Spleen (tissue), 11 donors: ENCODE measurements around the gene SCRN1. TPM values are rescaled to one million over a fixed set of nuclear protein-coding genes. Genes with fewer than 3 reads are reported as not detected.

Experiments used
- DNase-seq: peaks from one replicate; pipeline ENCODE4 v3.0.0-alpha.2; 2020
- H3K27ac ChIP-seq, 8 donors: fragments of 200-600 bp; sonication (generic) in 7 of 8; 1 replicate in 4 of 8; 2 replicates in 4 of 8; pipeline versions ENCODE4 v1.5.0 to v1.8.0; 2016 to 2021; ENCODE audit warnings: inconsistent platforms in 4 of 8, mild to moderate bottlenecking in 4 of 8, moderate library complexity in 1 of 8
- H3K27me3 ChIP-seq, 7 donors: fragments of 200-600 bp; sonication (generic) in 6 of 7; replicated peaks in 1 of 7; 1 replicate in 4 of 7; 2 replicates in 3 of 7; pipeline versions ENCODE4 v1.5.0 to v1.8.0; 2016 to 2021; ENCODE audit warnings: inconsistent platforms in 3 of 7, mild to moderate bottlenecking in 1 of 7
- H3K36me3 ChIP-seq, 6 donors: fragments of 200-600 bp; sonication (generic) in 5 of 6; 1 replicate in 4 of 6; 2 replicates in 2 of 6; pipeline versions ENCODE4 v1.5.0 to v1.8.0; 2016 to 2021; ENCODE audit warnings: inconsistent platforms in 2 of 6
- H3K4me1 ChIP-seq, 6 donors: fragments of 200-600 bp; sonication (generic) in 5 of 6; 1 replicate in 3 of 6; 2 replicates in 3 of 6; pipeline versions ENCODE4 v1.5.0 to v1.8.0; 2016 to 2021; ENCODE audit warnings: inconsistent platforms in 3 of 6
- H3K4me3 ChIP-seq, 8 donors: fragments of 200-600 bp; sonication (generic) in 7 of 8; 1 replicate in 4 of 8; 2 replicates in 4 of 8; pipeline versions ENCODE4 v1.5.0 to v1.8.0; 2016 to 2021; ENCODE audit warnings: inconsistent platforms in 4 of 8, mild to moderate bottlenecking in 4 of 8, moderate library complexity in 2 of 8
- H3K9me3 ChIP-seq, 8 donors: fragments of 200-600 bp; sonication (generic) in 7 of 8; 1 replicate in 4 of 8; 2 replicates in 4 of 8; pipeline versions ENCODE4 v1.5.0 to v1.8.0; 2016 to 2021; ENCODE audit warnings: inconsistent platforms in 4 of 8
- CTCF ChIP-seq, 11 experiments: fragments of 200-600 bp in 7 of 11; fragments of 450-650 bp in 4 of 11; sonication (generic) in 4 of 11; IDR thresholded peaks in 8 of 11; conservative IDR thresholded peaks in 3 of 11; 1 replicate in 7 of 11; 2 replicates in 4 of 11; pipeline versions ENCODE4 v1.4.0 to v1.8.0; 2016 to 2021; ENCODE audit warnings: antibody characterized with exemption in 11 of 11, inconsistent platforms in 4 of 11, mild to moderate bottlenecking in 1 of 11
- POLR2A ChIP-seq, 3 donors: fragments of 450-650 bp; IDR thresholded peaks; one replicate each; pipeline ENCODE4 v1.5.1; 2017; ENCODE audit warnings: antibody characterized with exemption in 3 of 3, mild to moderate bottlenecking in 1 of 3
- POLR2AphosphoS5 ChIP-seq, 3 donors: sonication (generic); formaldehyde crosslinking; IDR thresholded peaks; one replicate each; pipeline ENCODE4 v1.5.1; 2017; ENCODE audit warnings: antibody characterized with exemption in 3 of 3
- WGBS, 5 donors: extraction: QIAGEN DNeasy Blood & Tissue Kit in 3 of 5; methylation state at CpG; one replicate each; pipeline versions ENCODE4 v1.1.5 to v1.1.7; 2013 to 2018; 5-methylcytosine and 5-hydroxymethylcytosine counted together
- intact Hi-C: fragments of 100-400 bp; cut with DNase I; formaldehyde crosslinking; loops from one replicate; pipeline ENCODE4 v1.15.0; 2023; ENCODE audit warnings: low total_unique reads
- polyA plus RNA-seq, 3 donors: library from polyadenylated mRNA; stranded (reverse); fragments of 200-250 nt; gene quantifications; one replicate each; pipeline ENCODE4 v1.2.1, GENCODE V29; 2013
- total RNA-seq, 7 donors: library from RNA; depleted of rRNA in 3 of 7; stranded (reverse); fragments of >200 nt in 3 of 7; fragmentation: NEBNext Ultra II Directional in 4 of 7; extraction: Animal tissue kit (Norgen Biotek cat#: 25700) in 4 of 7; gene quantifications; one replicate each; pipeline versions ENCODE4 v1.1.0 to v1.2.1, GENCODE V29; 2016 to 2021
- donor health status: healthy with polysubstance abuse.
- donor health status: DM: no; HTN: no; CAD: no; lungs with moderate emphysema.
- donor health status: DM: no; HTN: no; CAD: no.
- donor health status: Bipolar disorder and iron deficiency.
- donor health status: healthy.
- donor health status: DM: no; HTN: no; CAD: no.
- donor health status: DM: yes; HTN: yes; CAD: no.

Gene SCRN1
- total and polyA plus RNA-seq, 10 donors, result 5.4 to 27.8 (median 16.4) TPM

GRCh38 chr7:29878081-29878688 is 111.4 kb downstream of the SCRN1 start:
- no peak overlapping the region for H3K4me3 ChIP-seq
- H3K36me3 ChIP-seq, result no peaks in the 10 kb centered on the region
- DNase-seq, result no peak
- WGBS, 5 donors, result 20 to 32% (median 23%) methylated on average over 5 of the region's 5 CpGs
- no peak overlapping the region for H3K27ac ChIP-seq
- peaks cover 0 to 6% (median 0%) of the 10 kb centered on the region in 6 donors for H3K4me1 ChIP-seq
- TF ChIP-seq POLR2AphosphoS5 (IDR thresholded peaks at IDR 0.05) (no peak), CTCF (IDR thresholded peaks at IDR 0.05 in 8 of 11, conservative IDR thresholded peaks at IDR 0.05 in 3 of 11) (peak in 10 of 11 experiments; percentile 14 to 58 (median 46))
- intact Hi-C loops, result loop anchor here (5.0 kb wide), 2 partner anchors 184 to 689 kb away; no protein-coding TSS in a partner anchor
- H3K27me3 ChIP-seq, result peaks cover 0 to 14% (median 0%) of the 10 kb centered on the region in 7 donors
- H3K9me3 ChIP-seq, result no peaks in the 10 kb centered on the region

DNA sequence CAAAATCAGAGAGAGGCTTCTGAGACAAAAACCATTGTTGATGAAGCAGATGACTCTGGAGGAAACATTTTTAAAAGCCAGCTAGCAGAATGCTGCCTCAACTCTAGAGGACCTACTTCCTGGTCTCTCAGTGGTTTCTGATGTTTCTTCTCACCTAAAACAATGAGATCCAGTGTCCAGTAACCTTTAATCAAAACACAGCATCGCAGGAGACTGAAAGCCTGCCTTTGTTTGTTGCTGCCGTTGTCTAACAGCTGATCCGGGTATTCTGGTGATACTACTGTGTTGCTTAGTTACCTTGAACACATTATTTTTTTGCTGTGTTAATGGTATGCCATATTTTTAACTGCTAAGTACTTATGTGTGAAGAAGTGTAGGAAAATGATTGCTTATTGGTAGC is 112.4 kb downstream of the SCRN1 start:
- no peak overlapping the region for H3K27ac ChIP-seq
- WGBS, 5 donors, result 61 to 82% (median 69%) methylated on average over 3 of the region's 3 CpGs
- H3K36me3 ChIP-seq, result no peaks in the 10 kb centered on the region
- H3K27me3 ChIP-seq, result peaks cover 0 to 20% (median 0%) of the 10 kb centered on the region in 7 donors
- H3K4me1 ChIP-seq, result peaks cover 0 to 5% (median 0%) of the 10 kb centered on the region in 6 donors
- no peak for TF ChIP-seq POLR2AphosphoS5 (IDR thresholded peaks at IDR 0.05)
- H3K9me3 ChIP-seq, result no peaks in the 10 kb centered on the region
- intact Hi-C loops, result loop anchor here (5.0 kb wide), 2 partner anchors 185 to 690 kb away; no protein-coding TSS in a partner anchor
- H3K4me3 ChIP-seq, result no peak overlapping the region
- DNase-seq, result no peak

DNA sequence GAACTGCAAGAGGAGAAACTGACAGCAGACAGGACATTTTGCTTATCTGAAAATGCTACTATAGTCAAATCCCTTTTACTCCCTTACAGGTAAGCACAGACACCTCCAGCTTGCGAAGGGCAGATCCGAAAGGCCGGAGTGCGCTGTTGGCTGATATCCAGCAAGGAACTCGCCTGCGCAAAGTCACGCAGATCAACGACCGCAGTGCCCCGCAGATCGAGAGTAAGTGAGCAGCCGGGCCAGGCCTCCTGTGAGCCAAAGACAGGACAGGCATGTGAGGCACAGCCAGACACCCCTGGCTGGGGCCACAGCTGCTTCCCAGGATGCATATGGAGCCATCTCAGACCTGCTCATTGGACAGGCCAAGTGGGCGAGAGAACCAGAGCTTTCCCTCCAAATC is 113.9 kb downstream of the SCRN1 start:
- TF ChIP-seq POLR2A (IDR thresholded peaks at IDR 0.05) (no peak), POLR2AphosphoS5 (IDR thresholded peaks at IDR 0.05) (no peak), CTCF (IDR thresholded peaks at IDR 0.05 in 8 of 11, conservative IDR thresholded peaks at IDR 0.05 in 3 of 11) (no peak)
- Histone ChIP-seq H3K27ac (no peak overlapping the region), H3K27me3 (peaks cover 0 to 26% (median 0%) of the 10 kb centered on the region in 7 donors), H3K9me3 (no peaks in the 10 kb centered on the region), H3K4me3 (no peak overlapping the region), H3K4me1 (peaks cover 0 to 5% (median 0%) of the 10 kb centered on the region in 6 donors), H3K36me3 (no peaks in the 10 kb centered on the region)
- DNase-seq, result no peak
- intact Hi-C loops, result loop anchor here (5.0 kb wide), 2 partner anchors 187 to 692 kb away; no protein-coding TSS in a partner anchor
- 97 to 98% (median 97%) methylated on average over 13 of the region's 13 CpGs for WGBS, 5 donors

GRCh38 chr7:29873644-29874294 is 115.8 kb downstream of the SCRN1 start:
- intact Hi-C loops, result no loop called here
- DNase-seq, result no peak

More at GRCh38 chr7:29873644-29874294, 115.8 kb downstream of the SCRN1 start:
- H3K36me3 ChIP-seq, result no peaks in the 10 kb centered on the region
- no peak overlapping the region for H3K4me3 ChIP-seq
- no peak for TF ChIP-seq POLR2AphosphoS5 (IDR thresholded peaks at IDR 0.05)
- TF ChIP-seq CTCF (IDR thresholded peaks at IDR 0.05 in 8 of 11, conservative IDR thresholded peaks at IDR 0.05 in 3 of 11), result no peak
- no peak for TF ChIP-seq POLR2A (IDR thresholded peaks at IDR 0.05)
- peaks cover 0 to 5% (median 0%) of the 10 kb centered on the region in 6 donors for H3K4me1 ChIP-seq
- WGBS, 5 donors, result 87 to 96% (median 92%) methylated on average over 4 of the region's 4 CpGs
- H3K27ac ChIP-seq, result no peak overlapping the region
- H3K9me3 ChIP-seq, result no peaks in the 10 kb centered on the region
- H3K27me3 ChIP-seq, result peaks cover 0 to 23% (median 0%) of the 10 kb centered on the region in 7 donors
